Measurements from ENCODE around the gene C1QTNF9B.

GRCh38 chr13:23888658-23889614 lies 8.4 kb downstream of the C1QTNF9B start, which contains the start of gene MIPEP:
- TF ChIP-seq, protein P1, sequence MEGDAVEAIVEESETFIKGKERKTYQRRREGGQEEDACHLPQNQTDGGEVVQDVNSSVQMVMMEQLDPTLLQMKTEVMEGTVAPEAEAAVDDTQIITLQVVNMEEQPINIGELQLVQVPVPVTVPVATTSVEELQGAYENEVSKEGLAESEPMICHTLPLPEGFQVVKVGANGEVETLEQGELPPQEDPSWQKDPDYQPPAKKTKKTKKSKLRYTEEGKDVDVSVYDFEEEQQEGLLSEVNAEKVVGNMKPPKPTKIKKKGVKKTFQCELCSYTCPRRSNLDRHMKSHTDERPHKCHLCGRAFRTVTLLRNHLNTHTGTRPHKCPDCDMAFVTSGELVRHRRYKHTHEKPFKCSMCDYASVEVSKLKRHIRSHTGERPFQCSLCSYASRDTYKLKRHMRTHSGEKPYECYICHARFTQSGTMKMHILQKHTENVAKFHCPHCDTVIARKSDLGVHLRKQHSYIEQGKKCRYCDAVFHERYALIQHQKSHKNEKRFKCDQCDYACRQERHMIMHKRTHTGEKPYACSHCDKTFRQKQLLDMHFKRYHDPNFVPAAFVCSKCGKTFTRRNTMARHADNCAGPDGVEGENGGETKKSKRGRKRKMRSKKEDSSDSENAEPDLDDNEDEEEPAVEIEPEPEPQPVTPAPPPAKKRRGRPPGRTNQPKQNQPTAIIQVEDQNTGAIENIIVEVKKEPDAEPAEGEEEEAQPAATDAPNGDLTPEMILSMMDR (CRISPR knock-in tag; IDR thresholded peaks at IDR 0.05): peak; percentile 97
- TF ChIP-seq ZNF354B (CRISPR knock-in tag; IDR thresholded peaks at IDR 0.05) (no peak), GABPB1 (CRISPR knock-in tag; IDR thresholded peaks at IDR 0.05) (peak; percentile 96), PHF5A (CRISPR knock-in tag; IDR thresholded peaks at IDR 0.05; ENCODE audit: low read depth, unreplicated experiment) (no peak), FOXJ3 (CRISPR knock-in tag; IDR thresholded peaks at IDR 0.05; ENCODE audit: borderline replicate concordance) (no peak), FOXO4 (CRISPR knock-in tag; conservative IDR thresholded peaks at IDR 0.05) (no peak), GATA4 (IDR thresholded peaks at IDR 0.05; ENCODE audit: borderline replicate concordance, low read depth) (no peak), HHEX (CRISPR knock-in tag; IDR thresholded peaks at IDR 0.05) (no peak), JUNB (CRISPR knock-in tag; IDR thresholded peaks at IDR 0.05; ENCODE audit: borderline replicate concordance) (no peak), ESRRA (CRISPR knock-in tag; IDR thresholded peaks at IDR 0.05; ENCODE audit: low read depth) (no peak)

Measured in HepG2 (cell line).